ENCODE results near the gene MAP7D2. TPM values are rescaled to one million over a fixed set of nuclear protein-coding genes. Genes with fewer than 3 reads are reported as not detected.

MAP7D2 gene
- total RNA-seq, 1 experiment from 2014 or later = 1.9 TPM

DNA sequence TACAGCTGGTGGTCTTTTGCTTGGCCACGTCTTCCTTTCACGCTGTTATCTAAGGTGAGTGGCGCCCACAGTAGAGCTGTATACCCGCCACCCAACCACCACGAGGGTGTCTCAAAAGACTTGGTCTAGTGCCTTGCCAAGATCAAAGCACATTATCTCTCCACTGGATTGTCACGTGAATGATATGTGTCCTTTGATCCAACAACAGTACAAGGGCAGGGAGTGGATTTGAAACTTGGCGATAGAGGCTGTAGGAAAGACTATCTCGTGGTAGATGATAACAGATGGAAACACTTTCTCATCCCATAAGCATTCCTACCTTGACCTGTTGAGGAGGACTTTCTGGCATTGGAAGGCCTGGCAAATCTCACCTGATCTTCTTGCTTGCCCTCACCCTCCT, 88.1 kb downstream of the MAP7D2 start:
- no peak overlapping the region for H2AFZ ChIP-seq (ENCODE audit: low read length)
- peaks cover 0 to 5% of the 10 kb centered on the region in 2 experiments; a peak in 1 of 4 replicates for H3K4me1 Mint-ChIP-seq
- no peak overlapping the region for H3K4ac ChIP-seq (ENCODE audit: low read depth, low read length)
- H2AK5ac ChIP-seq (ENCODE audit: insufficient read length, low read length) = no peak overlapping the region
- peaks cover 59 to 64% of the 10 kb centered on the region in 2 experiments for H3K9me3 Mint-ChIP-seq
- H4K8ac ChIP-seq (replicated peaks; ENCODE audit: insufficient read length, low read depth, low read length) = no peak overlapping the region
- no peak for TF ChIP-seq CTCF (conservative IDR thresholded peaks at IDR 0.05)
- no peak overlapping the region for H3K23ac ChIP-seq (ENCODE audit: insufficient read length, low read depth, low read length)
- no peak overlapping the region for H2BK15ac ChIP-seq (ENCODE audit: low read depth, low read length)
- no peaks in the 10 kb centered on the region for H3K27me3 ChIP-seq (ENCODE audit: insufficient read depth, low read length)
- H3K9me3 ChIP-seq (ENCODE audit: control insufficient read depth, low read depth, low read length) = peaks cover 49% of the 10 kb centered on the region
- no peak overlapping the region for H3K27ac ChIP-seq (ENCODE audit: insufficient read length, low read depth, low read length)
- no peak overlapping the region for H3K9ac ChIP-seq (ENCODE audit: extremely low read depth, insufficient read length, low read length)
- H2BK120ac ChIP-seq (ENCODE audit: low read depth, low read length, poor library complexity, severe bottlenecking) = no peak overlapping the region
- no peak overlapping the region for H3T11ph ChIP-seq (ENCODE audit: low read length)
- no peak overlapping the region for H4K5ac ChIP-seq (ENCODE audit: insufficient read length, low read depth, low read length)
- no peak overlapping the region for H3K4me2 ChIP-seq (ENCODE audit: insufficient read depth, insufficient read length, low read length)
- H3K27ac Mint-ChIP-seq = no peak overlapping the region
- no peak for DNase-seq
- H3K23me2 ChIP-seq (ENCODE audit: insufficient read length, low read depth, low read length, poor library complexity, severe bottlenecking) = no peaks in the 10 kb centered on the region
- peaks cover 5% of the 10 kb centered on the region; the same call in 1 of the 2 replicates for H3K27me3 Mint-ChIP-seq (ENCODE audit: low read depth)
- H2BK5ac ChIP-seq (ENCODE audit: insufficient read length, low read length) = no peak overlapping the region
- no peaks in the 10 kb centered on the region for H4K20me1 ChIP-seq (ENCODE audit: control insufficient read depth, insufficient read depth, insufficient read length)
- WGBS (ENCODE audit: extremely low coverage, insufficient read length, low lambda C conversion rate) = no CpG with 5 or more reads among the region's 8 CpGs
- no peak overlapping the region for H3K56ac ChIP-seq (ENCODE audit: insufficient read length, low read depth, low read length)
- H3K79me2 ChIP-seq (ENCODE audit: insufficient read depth, low read length) = no peaks in the 10 kb centered on the region
- H4K91ac ChIP-seq (ENCODE audit: insufficient read length, low read depth, low read length) = no peak overlapping the region
- H3K14ac ChIP-seq (ENCODE audit: insufficient read depth, low read length) = no peak overlapping the region
- H2BK20ac ChIP-seq (ENCODE audit: low read depth, low read length, poor library complexity, severe bottlenecking) = no peak overlapping the region
- no peaks in the 10 kb centered on the region for H3K79me1 ChIP-seq (ENCODE audit: insufficient read depth, low read depth, low read length, poor library complexity, severe bottlenecking)
- peaks cover 0 to 4% (median 0%) of the 10 kb centered on the region in 3 experiments; a peak in 2 of 7 replicates for H3K36me3 Mint-ChIP-seq (ENCODE audit: insufficient read depth in 1 of 3, low read depth in 3 of 3)
- H2BK12ac ChIP-seq (ENCODE audit: insufficient read length, low read depth, low read length) = no peak overlapping the region
- H3K4me1 ChIP-seq (ENCODE audit: insufficient read depth, low read length) = no peaks in the 10 kb centered on the region
- H3K18ac ChIP-seq (ENCODE audit: insufficient read length, low read depth, low read length) = no peak overlapping the region
- no peak overlapping the region for H3K4me3 Mint-ChIP-seq
